ENCODE data around the gene TPX2. TPM values are rescaled to one million over a fixed set of nuclear protein-coding genes. Genes with fewer than 3 reads are reported as not detected.

Gene TPX2
- total RNA-seq, 2 donors from 2014 or later: 122 to 142 TPM

DNA sequence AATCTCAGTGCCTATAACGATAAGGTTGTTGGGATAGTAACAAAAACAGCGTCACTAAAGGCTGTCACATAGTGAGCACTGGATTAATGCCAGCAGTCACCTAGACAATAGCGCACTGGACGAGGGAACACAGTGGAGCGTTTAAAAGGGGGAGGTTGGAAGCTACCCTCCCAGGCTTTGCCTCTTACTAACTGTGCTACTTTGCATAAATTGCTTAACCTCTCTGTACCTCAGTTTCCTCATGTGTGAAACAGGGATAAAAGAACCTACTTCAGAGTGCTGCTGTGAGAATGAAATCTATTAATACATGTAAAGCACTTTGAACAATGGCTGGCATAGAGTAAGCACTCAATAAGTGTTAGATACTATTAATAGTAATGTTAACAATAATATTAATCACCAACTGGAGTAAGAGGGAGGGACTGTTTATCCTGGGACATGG, 27.0 kb upstream of the TPX2 start:
- ATAC-seq (replicated peaks): no peak
- H3K36me3 Mint-ChIP-seq (ENCODE audit: low read depth): peaks cover 100% of the 10 kb centered on the region
- no peaks in the 10 kb centered on the region for H3K9me3 Mint-ChIP-seq
- H3K27me3 Mint-ChIP-seq: no peaks in the 10 kb centered on the region
- H3K4me1 Mint-ChIP-seq: peaks cover 68% of the 10 kb centered on the region
- peak overlapping the region; percentile 95 for H3K4me3 Mint-ChIP-seq
- H3K27ac Mint-ChIP-seq: peak overlapping the region; percentile 87

DNA sequence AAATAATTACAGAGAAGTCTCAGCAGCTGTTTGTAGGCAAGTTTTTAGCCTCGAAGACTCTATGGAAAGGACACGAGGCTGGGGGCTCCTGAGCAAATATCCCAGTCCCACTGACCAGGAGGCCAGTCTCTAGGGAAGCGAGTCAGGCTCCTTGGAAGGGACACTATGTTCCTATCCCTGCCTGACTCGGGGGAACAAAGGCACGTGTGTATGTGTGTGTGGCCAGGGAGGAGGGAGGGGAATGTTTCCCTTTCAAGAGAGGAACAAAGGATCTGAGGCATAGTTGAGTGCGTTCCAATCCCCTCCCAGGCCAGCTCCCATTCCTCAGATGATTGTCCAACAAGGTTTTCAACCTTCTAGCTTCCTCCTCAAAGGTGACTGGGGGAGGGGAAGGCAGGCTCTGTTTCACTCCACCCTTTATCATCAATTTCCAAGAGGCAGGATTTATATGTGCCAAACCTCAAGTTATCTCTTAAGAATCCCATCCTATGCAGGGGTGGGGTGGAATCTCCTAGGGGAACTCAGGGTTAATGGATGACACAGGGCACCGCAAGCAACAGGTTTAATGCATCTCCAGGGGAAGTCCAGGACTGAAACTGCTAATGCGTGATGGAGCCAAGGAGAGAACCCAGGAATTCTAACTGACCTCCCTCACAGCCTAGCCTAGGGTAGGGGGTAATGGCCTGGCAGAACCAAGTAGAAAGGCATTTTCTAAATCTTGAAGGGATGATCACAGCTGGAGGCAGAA, 26.4 kb upstream of the TPX2 start:
- no peaks in the 10 kb centered on the region for H3K27me3 Mint-ChIP-seq
- H3K4me3 Mint-ChIP-seq: peak overlapping the region; percentile 95

DNA sequence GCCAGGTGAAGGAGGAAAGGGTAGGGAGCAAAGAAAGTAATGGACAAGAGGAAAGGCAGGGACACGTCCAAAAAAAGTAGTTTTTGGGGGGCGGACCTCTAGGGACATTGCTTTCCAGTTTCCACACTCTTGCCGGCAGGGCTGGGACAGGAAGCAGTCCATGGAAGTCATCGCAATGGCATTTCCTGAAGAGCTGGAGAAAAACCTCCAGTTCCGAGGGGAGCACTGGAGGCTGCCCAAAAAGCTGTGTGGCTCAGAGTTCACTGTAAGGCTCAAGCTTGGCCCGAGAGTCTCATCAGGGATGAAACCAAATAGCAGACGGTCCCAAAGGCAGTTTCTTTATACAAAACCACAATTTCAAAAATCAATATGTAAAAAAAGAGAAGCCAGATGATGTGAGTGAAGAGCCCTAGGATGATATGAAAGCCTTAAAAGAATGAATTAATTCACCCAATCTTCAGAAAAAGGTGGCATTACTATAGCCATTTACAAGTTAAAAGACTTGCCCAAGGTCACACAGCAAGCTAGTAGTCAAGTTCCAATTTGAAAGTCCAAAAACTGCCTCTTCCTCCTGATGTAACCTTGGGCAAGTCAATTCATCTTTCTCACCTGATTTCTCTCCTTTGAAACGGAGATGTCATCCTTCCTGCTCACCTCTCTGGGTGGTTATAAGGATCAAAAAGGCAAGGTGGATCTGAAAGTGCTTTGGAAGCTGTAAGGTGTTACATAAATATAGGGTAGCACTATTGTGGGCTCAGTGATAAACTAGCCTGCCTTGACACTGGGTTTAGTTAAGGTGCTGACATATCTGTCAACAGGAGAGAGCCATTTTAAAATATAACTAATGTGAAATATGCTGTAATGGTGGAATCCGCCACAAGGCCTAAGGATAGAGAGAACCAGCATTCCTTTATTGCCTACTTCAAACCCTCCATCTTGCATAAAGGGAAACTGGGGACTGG, 25.5 kb upstream of the TPX2 start:
- H3K36me3 Mint-ChIP-seq (ENCODE audit: low read depth): peaks cover 100% of the 10 kb centered on the region
- H3K27ac Mint-ChIP-seq: peak overlapping the region; percentile 87
- peaks cover 63% of the 10 kb centered on the region for H3K4me1 Mint-ChIP-seq
- H3K4me3 Mint-ChIP-seq: peak overlapping the region; percentile 95
- no peaks in the 10 kb centered on the region for H3K27me3 Mint-ChIP-seq
- H3K9me3 Mint-ChIP-seq: no peaks in the 10 kb centered on the region
- ATAC-seq (replicated peaks): no peak

More for the DNA sequence above, 26.4 kb upstream of the TPX2 start:
- Mint-ChIP-seq H3K27ac (peak overlapping the region; percentile 87), H3K4me1 (peaks cover 68% of the 10 kb centered on the region), H3K36me3 (ENCODE audit: low read depth) (peaks cover 100% of the 10 kb centered on the region), H3K9me3 (no peaks in the 10 kb centered on the region)
- no peak for ATAC-seq (replicated peaks)

DNA sequence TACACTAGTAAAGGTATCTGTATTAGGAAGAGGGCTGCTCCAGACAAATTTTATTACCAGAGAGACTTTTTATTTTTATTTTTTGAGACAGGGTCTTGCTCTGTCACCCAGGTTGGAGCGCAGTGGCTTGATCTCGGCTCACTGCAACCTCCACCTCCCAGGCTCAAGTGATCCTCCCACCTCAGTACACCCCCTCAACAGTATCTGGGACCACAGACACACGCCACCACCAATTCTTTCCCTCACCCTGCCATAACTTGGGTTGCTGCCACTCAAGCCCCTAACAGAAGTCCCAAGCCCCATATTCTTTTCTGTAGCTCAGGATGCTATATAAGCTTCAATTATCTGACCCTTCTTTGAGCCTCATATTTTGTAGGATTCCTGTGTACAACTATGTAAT, 23.3 kb upstream of the TPX2 start:
- Mint-ChIP-seq H3K36me3 (ENCODE audit: low read depth) (peaks cover 100% of the 10 kb centered on the region), H3K9me3 (no peaks in the 10 kb centered on the region), H3K4me3 (peak overlapping the region; percentile 95), H3K4me1 (peaks cover 47% of the 10 kb centered on the region), H3K27ac (peak overlapping the region; percentile 85), H3K27me3 (no peaks in the 10 kb centered on the region)
- no peak for ATAC-seq (replicated peaks)

DNA sequence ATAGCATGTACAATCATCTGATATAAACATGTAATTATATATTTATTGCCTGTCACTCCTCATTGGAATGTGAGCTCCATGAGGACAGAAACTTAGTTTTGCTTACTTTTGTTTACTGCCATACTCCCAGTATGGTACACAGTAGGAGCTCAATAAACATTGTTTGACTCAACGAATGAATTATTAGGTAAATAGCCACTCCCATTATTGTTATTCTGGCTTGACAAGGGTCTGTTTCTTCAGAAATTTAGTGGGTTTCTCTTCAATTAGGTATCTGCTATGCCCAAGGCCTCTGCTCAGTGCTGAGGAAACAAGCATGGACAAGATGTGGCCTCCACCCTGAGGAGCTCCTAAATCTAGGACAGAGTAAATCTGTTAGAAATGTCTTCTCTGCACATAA, 22.7 kb upstream of the TPX2 start:
- no peak for ATAC-seq (replicated peaks)
- Mint-ChIP-seq H3K27me3 (no peaks in the 10 kb centered on the region), H3K9me3 (no peaks in the 10 kb centered on the region), H3K36me3 (ENCODE audit: low read depth) (peaks cover 100% of the 10 kb centered on the region), H3K4me3 (peak overlapping the region; percentile 95), H3K4me1 (peaks cover 41% of the 10 kb centered on the region), H3K27ac (peak overlapping the region; percentile 85)

DNA sequence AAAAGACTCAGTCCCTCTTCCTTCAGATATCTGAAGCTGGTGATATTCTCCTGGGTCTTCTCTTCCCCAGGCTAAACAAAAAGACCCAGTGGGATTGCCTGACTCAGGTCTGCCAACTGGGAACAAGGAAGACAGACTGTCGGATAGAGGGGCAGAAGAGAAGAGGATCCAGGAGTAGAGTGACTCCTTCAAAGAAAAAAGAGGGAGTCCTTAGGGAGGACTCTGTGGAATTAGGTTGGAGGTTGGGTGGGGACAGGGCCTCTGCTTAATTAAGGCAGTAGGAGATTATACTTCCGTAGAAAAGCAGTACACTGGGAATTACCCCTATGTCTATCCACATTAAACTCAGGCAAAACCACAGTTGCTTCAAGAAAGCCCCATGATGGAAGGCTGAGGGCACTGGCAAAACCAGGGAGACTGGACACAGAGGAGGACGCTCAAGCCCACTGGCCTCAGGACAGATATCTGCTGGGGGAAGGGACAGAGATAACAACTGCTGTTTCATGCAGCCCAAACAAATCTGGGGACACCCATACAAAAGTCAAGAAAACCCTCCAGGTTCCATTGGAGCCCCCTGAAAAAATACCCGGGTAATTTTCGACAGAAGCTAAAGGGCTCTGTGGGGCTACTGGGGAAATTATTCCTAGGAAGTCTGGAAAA, 22.1 kb upstream of the TPX2 start:
- ATAC-seq (replicated peaks): peak; percentile 31
- H3K27ac Mint-ChIP-seq: peak overlapping the region; percentile 85
- H3K36me3 Mint-ChIP-seq (ENCODE audit: low read depth): peaks cover 100% of the 10 kb centered on the region
- H3K9me3 Mint-ChIP-seq: no peaks in the 10 kb centered on the region
- peak overlapping the region; percentile 95 for H3K4me3 Mint-ChIP-seq
- peaks cover 40% of the 10 kb centered on the region for H3K4me1 Mint-ChIP-seq
- no peaks in the 10 kb centered on the region for H3K27me3 Mint-ChIP-seq

DNA sequence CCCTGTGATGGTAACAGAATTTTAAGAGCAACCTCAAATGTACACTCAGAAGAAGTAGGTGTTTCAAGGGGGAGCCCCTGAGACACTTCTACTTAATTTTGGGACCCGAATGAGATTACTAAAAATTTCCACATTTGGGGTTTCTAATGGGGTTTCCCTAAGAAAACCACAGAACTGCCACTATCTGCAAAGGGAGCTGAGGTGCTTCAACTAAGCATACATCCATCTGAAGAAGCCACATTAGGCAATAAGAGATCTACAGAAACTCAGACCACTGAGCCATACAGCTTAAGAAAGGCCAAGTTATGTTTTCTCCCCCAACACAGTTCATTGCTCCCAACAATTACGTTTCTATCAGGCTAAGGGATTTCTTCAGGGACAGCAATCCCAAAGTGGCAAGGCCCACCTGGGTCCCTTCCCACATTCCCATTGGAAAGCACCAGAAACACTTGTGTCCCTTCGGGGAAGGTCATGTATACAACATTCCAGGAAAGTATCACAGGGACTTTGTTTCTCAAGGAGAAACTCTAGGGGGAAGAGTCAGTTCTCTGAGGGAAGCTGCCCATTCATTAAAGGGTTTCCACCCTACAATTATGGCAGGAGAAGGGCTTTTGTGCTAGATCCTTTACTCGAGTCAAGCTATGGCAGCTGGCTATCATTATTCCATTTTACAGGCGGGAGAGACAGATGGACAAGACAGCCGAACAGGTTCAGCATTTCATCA, 21.4 kb upstream of the TPX2 start:
- Mint-ChIP-seq H3K9me3 (no peaks in the 10 kb centered on the region), H3K4me1 (peaks cover 37% of the 10 kb centered on the region), H3K4me3 (peak overlapping the region; percentile 95), H3K27me3 (no peaks in the 10 kb centered on the region), H3K27ac (peak overlapping the region; percentile 85), H3K36me3 (ENCODE audit: low read depth) (peaks cover 100% of the 10 kb centered on the region)
- ATAC-seq (replicated peaks): peak; percentile 63

DNA sequence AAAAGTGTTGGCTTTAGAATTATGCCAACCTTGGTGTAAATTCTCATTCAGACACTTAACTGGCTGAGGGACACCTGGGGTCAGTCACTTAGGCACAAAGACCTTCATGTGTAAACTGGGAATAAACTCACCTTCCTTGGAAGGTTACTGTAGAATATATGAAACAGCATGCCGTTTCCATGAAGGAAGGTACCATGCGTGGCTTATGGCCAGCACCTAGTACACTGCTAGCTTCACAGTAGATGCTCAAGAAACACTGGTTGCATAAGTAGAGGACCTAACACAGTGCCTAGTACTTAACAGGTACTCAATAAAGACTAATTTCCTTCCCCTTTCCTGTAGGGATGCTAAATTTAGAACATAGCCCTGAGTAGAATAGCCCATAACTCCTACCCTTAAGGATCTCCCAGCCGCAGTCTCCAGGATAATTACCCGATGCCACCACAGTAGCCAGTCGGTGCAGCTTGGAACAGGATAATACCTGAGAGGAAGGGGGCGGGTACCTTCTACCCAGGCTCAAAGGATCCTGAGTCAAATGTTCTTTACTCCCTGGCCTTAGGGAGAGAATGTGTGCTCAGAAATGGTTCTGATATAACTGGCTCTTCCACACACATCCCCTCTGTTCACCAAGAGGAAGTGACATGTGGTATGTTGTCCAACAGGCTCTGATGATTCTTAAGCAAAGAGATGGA, 20.0 kb upstream of the TPX2 start:
- H3K4me1 Mint-ChIP-seq: peaks cover 30% of the 10 kb centered on the region
- no peak for ATAC-seq (replicated peaks)
- H3K27ac Mint-ChIP-seq: peak overlapping the region; percentile 98
- H3K27me3 Mint-ChIP-seq: no peaks in the 10 kb centered on the region
- H3K36me3 Mint-ChIP-seq (ENCODE audit: low read depth): peaks cover 90% of the 10 kb centered on the region
- no peaks in the 10 kb centered on the region for H3K9me3 Mint-ChIP-seq
- peak overlapping the region; percentile 95 for H3K4me3 Mint-ChIP-seq

DNA sequence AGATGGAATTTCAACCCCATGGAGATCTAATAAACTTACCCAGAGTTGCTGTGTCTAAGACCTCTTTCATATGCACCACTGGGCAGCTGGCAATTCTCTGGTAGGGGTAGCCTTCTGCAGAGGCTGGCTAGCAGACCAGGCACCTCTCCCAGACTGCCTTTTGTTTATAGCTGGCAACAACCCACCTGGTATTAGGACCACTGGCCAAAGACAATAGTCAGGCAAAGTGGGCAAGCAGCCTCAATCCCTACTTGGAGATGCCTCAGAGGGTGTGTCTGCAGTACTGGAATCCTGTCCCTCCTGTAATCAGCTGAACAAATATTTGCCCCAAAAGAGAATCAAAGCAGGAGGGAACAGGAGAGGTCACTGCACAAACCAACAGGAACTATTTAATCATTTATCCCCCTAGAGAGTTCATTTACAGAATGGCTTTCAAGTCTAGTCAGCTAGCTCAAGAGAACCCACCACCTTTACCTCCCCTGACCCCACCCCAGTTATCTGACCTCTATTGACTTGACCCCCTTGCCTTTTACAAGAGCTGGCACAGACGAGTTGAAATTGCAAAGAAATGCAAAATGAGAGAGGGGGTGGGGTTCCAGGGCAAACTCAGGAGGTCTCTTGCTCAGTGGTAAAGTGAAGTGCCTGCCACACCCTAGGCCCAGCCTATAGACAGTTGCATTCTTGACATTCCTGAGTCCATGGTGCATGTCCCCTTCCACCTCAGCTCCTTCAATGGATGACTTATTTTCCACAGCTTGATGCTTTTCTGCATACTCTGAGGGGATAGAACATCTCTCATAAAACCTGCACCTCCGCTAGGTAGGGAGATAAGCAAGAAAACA, 19.2 kb upstream of the TPX2 start:
- H3K9me3 Mint-ChIP-seq: no peaks in the 10 kb centered on the region
- H3K4me3 Mint-ChIP-seq: peak overlapping the region; percentile 95
- H3K36me3 Mint-ChIP-seq (ENCODE audit: low read depth): peaks cover 83% of the 10 kb centered on the region
- H3K27ac Mint-ChIP-seq: peak overlapping the region; percentile 98
- H3K27me3 Mint-ChIP-seq: no peaks in the 10 kb centered on the region
- ATAC-seq (replicated peaks): no peak
- peaks cover 23% of the 10 kb centered on the region for H3K4me1 Mint-ChIP-seq

DNA sequence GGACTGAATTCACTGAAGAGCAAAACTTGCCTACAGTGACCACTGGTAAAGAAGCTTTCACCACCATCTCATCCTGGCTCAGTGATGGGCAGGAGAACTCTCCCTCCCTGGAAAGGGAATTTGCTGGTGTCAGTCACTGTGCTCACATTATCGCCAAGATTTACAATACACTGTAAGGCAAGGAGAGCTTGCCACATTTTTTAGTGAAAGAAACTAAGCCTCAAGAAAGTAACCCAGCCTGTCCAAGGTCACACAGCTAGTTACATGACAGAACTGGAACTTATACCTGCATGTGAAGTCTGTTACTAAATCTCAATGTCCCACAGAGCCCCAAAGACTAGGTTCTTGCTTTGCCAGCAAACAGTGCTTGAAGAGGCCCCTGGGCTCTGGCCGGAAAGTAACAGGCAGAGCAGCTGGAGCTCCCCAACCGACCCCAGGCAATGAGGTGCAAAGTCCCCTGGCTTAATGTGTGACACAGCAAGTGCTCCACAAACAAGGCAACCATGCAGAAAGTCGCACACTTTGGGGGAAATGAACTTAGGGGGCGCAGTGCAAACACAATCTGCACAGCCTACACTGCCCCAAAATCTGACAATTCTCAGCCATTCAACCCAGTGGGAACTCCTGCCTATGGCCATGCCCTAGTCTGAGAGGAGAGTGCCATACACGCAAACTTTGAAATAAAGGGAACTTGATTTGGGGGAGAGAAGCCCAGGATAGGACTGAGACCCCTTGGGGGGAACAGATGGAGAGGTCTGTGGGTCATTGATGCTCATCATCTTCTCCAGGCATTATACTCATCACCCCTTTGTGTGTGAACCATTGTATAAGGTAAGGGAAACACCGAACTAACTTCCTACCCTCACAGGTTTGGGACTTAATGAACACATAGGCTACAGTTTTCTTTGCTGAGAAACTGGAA, 18.3 kb upstream of the TPX2 start:
- H3K36me3 Mint-ChIP-seq (ENCODE audit: low read depth): peaks cover 74% of the 10 kb centered on the region
- ATAC-seq (replicated peaks): no peak
- no peaks in the 10 kb centered on the region for H3K27me3 Mint-ChIP-seq
- H3K4me3 Mint-ChIP-seq: peak overlapping the region; percentile 95
- peaks cover 16% of the 10 kb centered on the region for H3K4me1 Mint-ChIP-seq
- H3K27ac Mint-ChIP-seq: peak overlapping the region; percentile 98
- no peaks in the 10 kb centered on the region for H3K9me3 Mint-ChIP-seq

DNA sequence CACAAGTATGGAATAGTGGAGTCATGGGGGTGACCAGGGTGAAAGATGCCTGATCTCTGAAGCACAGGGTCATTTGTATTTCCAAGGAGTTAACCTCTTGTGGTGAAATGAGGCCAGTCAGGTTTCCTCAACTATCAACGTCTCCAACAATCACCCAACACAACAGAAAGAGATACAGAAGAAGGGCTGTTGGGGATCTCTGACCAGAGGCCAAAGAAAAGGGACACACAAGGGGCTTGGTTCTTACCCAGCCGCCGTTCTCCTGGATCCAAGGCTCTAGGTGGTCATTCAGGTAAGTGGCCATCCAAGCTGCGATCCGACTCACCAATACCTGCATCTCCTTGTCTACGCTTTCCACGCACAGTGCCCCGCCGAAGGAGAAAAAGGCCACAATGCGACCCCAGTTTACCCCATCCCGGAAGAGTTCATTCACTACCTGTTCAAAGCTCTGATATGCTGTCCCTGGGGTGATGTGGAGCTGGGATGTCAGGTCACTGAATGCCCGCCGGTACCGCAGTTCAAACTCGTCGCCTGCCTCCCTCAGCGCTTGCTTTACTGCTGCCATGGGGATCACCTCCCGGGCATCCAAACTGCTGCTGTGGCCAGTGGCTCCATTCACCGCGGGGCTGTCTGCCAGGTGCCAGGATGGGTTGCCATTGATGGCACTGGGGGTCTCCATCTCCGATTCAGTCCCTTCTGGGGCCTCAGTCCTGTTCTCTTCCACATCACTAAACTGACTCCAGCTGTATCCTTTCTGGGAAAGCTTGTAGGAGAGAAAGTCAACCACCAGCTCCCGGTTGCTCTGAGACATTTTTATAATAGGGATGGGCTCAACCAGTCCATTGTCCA, 17.5 kb upstream of the TPX2 start:
- Mint-ChIP-seq H3K9me3 (no peaks in the 10 kb centered on the region), H3K4me3 (peak overlapping the region; percentile 95), H3K4me1 (peaks cover 9% of the 10 kb centered on the region), H3K27ac (peak overlapping the region; percentile 98), H3K27me3 (no peaks in the 10 kb centered on the region), H3K36me3 (ENCODE audit: low read depth) (peaks cover 65% of the 10 kb centered on the region)
- no peak for ATAC-seq (replicated peaks)
